HCT116 (cell line): ENCODE results near the gene MITD1. TPM values are rescaled to one million over a fixed set of nuclear protein-coding genes. Genes with fewer than 3 reads are reported as not detected.

Experiments used
- ATAC-seq: fragments of 200-7000 bp; cut with Tn5 transposase; 2 replicates; pipeline ENCODE4 v1.9.1; 2020; ENCODE audit warnings: mild to moderate bottlenecking, moderate library complexity
- BruUV-seq: library from RNA; stranded (reverse); fragments of 400-500 nt; replicated peaks from 2 replicates; lab custom pipeline; 2021; lab: Mats Ljungman, UMichigan
- CTCF ChIA-PET: fragments of 300-600 bp; sonication (Branson Sonifier 250); formaldehyde crosslinking; loops from one replicate; lab custom pipeline; 2021; ENCODE audit warnings: antibody characterized with exemption; lab: Charles Lee
- POLR2A ChIA-PET: fragments of 300-600, 350-600 bp; sonication (Branson Sonifier 250); formaldehyde crosslinking; loops from one replicate; lab custom pipeline; 2021; ENCODE audit warnings: antibody characterized with exemption; lab: Charles Lee
- RAD21 ChIA-PET, 2 experiments: fragments of 300-600 bp; sonication (Branson Sonifier 250); formaldehyde crosslinking; loops; one replicate each; lab custom pipeline; 2023; ENCODE audit warnings: low total read pairs in 2 of 2; ENCODE audit not compliant: uncharacterized antibody in 2 of 2, unreplicated experiment in 2 of 2, low non-redundant PET in 1 of 2; lab: Charles Lee
- DNase-seq: peaks from one replicate; pipeline ENCODE4 v3.0.0-alpha.2; 2010; ENCODE audit warnings: low read depth, low spot score
- H2AFZ ChIP-seq: fragments of 200-600 bp; shearing (Covaris generic), sonication (generic); 2 replicates; pipeline ENCODE4 v1.6.1; 2017; ENCODE audit warnings: low read depth, mixed run types, mixed read lengths, antibody characterized with exemption, low read length; ENCODE audit not compliant: poor library complexity, severe bottlenecking
- H3K27ac ChIP-seq: 2 replicates; pipeline ENCODE4 v1.5.1; 2012; ENCODE audit warnings: low read depth, low read length
- H3K27me3 ChIP-seq: fragments of 200-600 bp; sonication (generic); 2 replicates; pipeline ENCODE4 v1.6.1; 2016; ENCODE audit warnings: mixed run types, low read length, mixed read lengths; ENCODE audit not compliant: insufficient read depth
- H3K36me3 ChIP-seq, 2 experiments: fragments of 200-500 bp in 1 of 2; fragments of 200-600 bp in 1 of 2; sonication (Bioruptor generic) in 1 of 2; sonication (generic) in 1 of 2; 2 replicates each; pipeline versions ENCODE4 v1.5.1 to v1.6.1; 2014 to 2016; ENCODE audit warnings: low read length in 2 of 2, inconsistent platforms in 1 of 2, mixed read lengths in 1 of 2, mixed run types in 1 of 2; ENCODE audit not compliant: insufficient read depth in 2 of 2, control insufficient read depth in 1 of 2
- H3K4me1 ChIP-seq, 2 experiments: fragments of 200-600 bp in 1 of 2; sonication (generic) in 1 of 2; 2 replicates each; pipeline versions ENCODE4 v1.5.1 to v1.6.1; 2012 to 2017; ENCODE audit warnings: low read length in 2 of 2, inconsistent platforms in 1 of 2, mild to moderate bottlenecking in 1 of 2, mixed read lengths in 1 of 2, mixed run types in 1 of 2, moderate library complexity in 1 of 2; ENCODE audit not compliant: insufficient read depth in 2 of 2, control insufficient read depth in 1 of 2
- H3K4me2 ChIP-seq: fragments of 200-600 bp; sonication (generic); 2 replicates; pipeline ENCODE4 v1.6.1; 2017; ENCODE audit warnings: mixed run types, low read length, mixed read lengths
- H3K4me3 ChIP-seq, 2 experiments: fragments of 200-600 bp in 1 of 2; sonication (generic) in 1 of 2; replicated peaks in 1 of 2; 2 replicates each; pipeline ENCODE4 v1.5.1; 2011 to 2016; ENCODE audit warnings: low read length in 2 of 2, control low read depth in 1 of 2, low read depth in 1 of 2, mild to moderate bottlenecking in 1 of 2, mixed read lengths in 1 of 2, mixed run types in 1 of 2
- H3K79me2 ChIP-seq: fragments of 200-600 bp; sonication (generic); 2 replicates; pipeline ENCODE4 v1.6.1; 2017; ENCODE audit warnings: mild to moderate bottlenecking, mixed run types, low read length, moderate library complexity, mixed read lengths; ENCODE audit not compliant: insufficient read depth
- H3K9ac ChIP-seq: fragments of 200-600 bp; sonication (generic); 2 replicates; pipeline ENCODE4 v1.6.1; 2016; ENCODE audit warnings: low read length, mixed read lengths
- H3K9me2 ChIP-seq: fragments of 200-600 bp; sonication (generic), shearing (Covaris generic); 2 replicates; pipeline ENCODE4 v1.6.1; 2017; ENCODE audit warnings: mixed run types, mild to moderate bottlenecking, moderate library complexity; ENCODE audit not compliant: insufficient read depth
- H3K9me3 ChIP-seq, 2 experiments: fragments of 200-500 bp in 1 of 2; fragments of 200-600 bp in 1 of 2; sonication (Bioruptor generic) in 1 of 2; sonication (generic) in 1 of 2; 2 replicates each; pipeline ENCODE4 v1.6.1; 2014 to 2017; ENCODE audit warnings: low read length in 2 of 2, mixed read lengths in 2 of 2, inconsistent platforms in 1 of 2, low read depth in 1 of 2, mild to moderate bottlenecking in 1 of 2, mixed run types in 1 of 2, moderate library complexity in 1 of 2; ENCODE audit not compliant: control insufficient read depth in 1 of 2, insufficient read depth in 1 of 2
- H4K20me1 ChIP-seq: fragments of 200-600 bp; sonication (generic), shearing (Covaris generic); 2 replicates; pipeline ENCODE4 v1.6.1; 2017; ENCODE audit warnings: mixed run types, mild to moderate bottlenecking, moderate library complexity; ENCODE audit not compliant: insufficient read depth
- CBX3 ChIP-seq: IDR thresholded peaks from 2 replicates; pipeline ENCODE4 v1.6.1; 2012; ENCODE audit warnings: low read depth
- EGR1 ChIP-seq: IDR thresholded peaks from 2 replicates; pipeline ENCODE4 v1.6.1; 2012; ENCODE audit warnings: low read depth
- ELF1 ChIP-seq: IDR thresholded peaks from 2 replicates; pipeline ENCODE4 v1.6.1; 2012; ENCODE audit warnings: low read depth, borderline replicate concordance
- EZH2 ChIP-seq: fragments of 200-600 bp; sonication (generic); IDR thresholded peaks from 2 replicates; pipeline ENCODE4 v1.6.1; 2017; ENCODE audit warnings: antibody characterized with exemption, mixed run types
- FOSL1 ChIP-seq: IDR thresholded peaks from 2 replicates; pipeline ENCODE4 v1.6.1; 2012; ENCODE audit warnings: low read depth
- JUND ChIP-seq: IDR thresholded peaks from 2 replicates; pipeline ENCODE4 v1.6.1; 2012
- POLR2A ChIP-seq: IDR thresholded peaks from 2 replicates; pipeline ENCODE4 v1.7.0; 2011; ENCODE audit warnings: borderline replicate concordance; ENCODE audit not compliant: insufficient read depth, insufficient read length; ENCODE audit errors: extremely low read depth
- RAD21 ChIP-seq: IDR thresholded peaks from 2 replicates; pipeline ENCODE4 v1.6.1; 2012; ENCODE audit warnings: low read depth, mild to moderate bottlenecking
- SIN3A ChIP-seq: IDR thresholded peaks from 2 replicates; pipeline ENCODE4 v1.6.1; 2012; ENCODE audit warnings: low read depth
- TCF7L2 ChIP-seq: IDR thresholded peaks from 2 replicates; pipeline ENCODE4 v1.7.0; 2011; ENCODE audit warnings: borderline replicate concordance, inconsistent platforms; ENCODE audit not compliant: insufficient read depth, insufficient read length; ENCODE audit errors: extremely low read depth
- YY1 ChIP-seq: IDR thresholded peaks from 2 replicates; pipeline ENCODE4 v1.6.1; 2011; ENCODE audit warnings: low read length, low read depth, moderate library complexity, mild to moderate bottlenecking; ENCODE audit not compliant: insufficient replicate concordance; ENCODE audit errors: extremely low read depth
- ZFX ChIP-seq: fragments of 450-650 bp; IDR thresholded peaks from 2 replicates; pipeline ENCODE4 v1.6.1; 2017
- intact Hi-C: fragments of 100-400 bp; cut with micrococcal nuclease; formaldehyde crosslinking; loops from 2 replicates; pipeline ENCODE4 v1.10.0; 2022
- total RNA-seq: library from RNA; stranded (reverse); gene quantifications from one replicate; pipeline ENCODE4 v1.2.1, GENCODE V29; 2021; ENCODE audit not compliant: unreplicated experiment
- TF ChIP-seq, protein P1 (sequence below): IDR thresholded peaks from 2 replicates; pipeline ENCODE4 v1.6.1; 2012
- TF ChIP-seq, protein P2 (sequence below): IDR thresholded peaks from 2 replicates; pipeline ENCODE4 v1.6.1; 2011; ENCODE audit warnings: mild to moderate bottlenecking, low read length, moderate library complexity; ENCODE audit not compliant: insufficient replicate concordance; ENCODE audit errors: extremely low read depth

MITD1 gene
- total RNA-seq, 1 experiment from 2014 or later, result 20.7 TPM

DNA sequence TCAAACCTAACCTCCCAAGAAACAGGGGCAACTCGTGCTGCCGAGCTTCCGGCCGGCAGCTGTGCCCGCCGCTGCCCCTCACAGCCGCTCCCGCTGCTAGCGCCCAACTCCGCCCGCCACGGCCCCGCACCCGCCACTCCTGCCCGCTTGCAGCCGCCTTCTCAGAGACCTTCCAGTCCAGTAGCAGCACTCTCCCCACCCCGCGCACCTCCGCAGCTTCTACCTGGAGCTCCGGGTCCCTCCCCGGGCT lies 40.1 kb downstream of the MITD1 start:
- peak; percentile 50 for ATAC-seq
- no peaks in the 10 kb centered on the region for H3K27me3 ChIP-seq
- ChIA-PET CTCF (interaction anchor here (2.1 kb wide), 1 partner anchor 491 kb away, joined by 9 read pairs; no protein-coding TSS in a partner anchor), RAD21 (no interaction called here), POLR2A (interaction anchor here (1.4 to 2.2 kb wide), 4 partner anchors 14 to 196 kb away, joined by 5 to 9 read pairs (median 6); partner anchors contain the start of genes EIF5B, LIPT1, MITD1 and MRPL30)
- peak overlapping the region; percentile 87 for H3K27ac ChIP-seq
- peak overlapping the region; percentile 92 for H3K4me2 ChIP-seq
- H3K9me2 ChIP-seq, result no peaks in the 10 kb centered on the region
- peak overlapping the region; percentile 60 to 75 for H3K4me3 ChIP-seq
- peaks cover 10 to 27% of the 10 kb centered on the region in 2 experiments for H3K4me1 ChIP-seq
- H3K36me3 ChIP-seq, result no peaks in the 10 kb centered on the region
- intact Hi-C loops, result no loop called here
- H3K79me2 ChIP-seq, result no peaks in the 10 kb centered on the region
- TF ChIP-seq, protein P1, sequence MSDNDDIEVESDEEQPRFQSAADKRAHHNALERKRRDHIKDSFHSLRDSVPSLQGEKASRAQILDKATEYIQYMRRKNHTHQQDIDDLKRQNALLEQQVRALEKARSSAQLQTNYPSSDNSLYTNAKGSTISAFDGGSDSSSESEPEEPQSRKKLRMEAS, result peak; percentile 15; the same call in 1 of the 2 replicates
- TF ChIP-seq, protein P2, sequence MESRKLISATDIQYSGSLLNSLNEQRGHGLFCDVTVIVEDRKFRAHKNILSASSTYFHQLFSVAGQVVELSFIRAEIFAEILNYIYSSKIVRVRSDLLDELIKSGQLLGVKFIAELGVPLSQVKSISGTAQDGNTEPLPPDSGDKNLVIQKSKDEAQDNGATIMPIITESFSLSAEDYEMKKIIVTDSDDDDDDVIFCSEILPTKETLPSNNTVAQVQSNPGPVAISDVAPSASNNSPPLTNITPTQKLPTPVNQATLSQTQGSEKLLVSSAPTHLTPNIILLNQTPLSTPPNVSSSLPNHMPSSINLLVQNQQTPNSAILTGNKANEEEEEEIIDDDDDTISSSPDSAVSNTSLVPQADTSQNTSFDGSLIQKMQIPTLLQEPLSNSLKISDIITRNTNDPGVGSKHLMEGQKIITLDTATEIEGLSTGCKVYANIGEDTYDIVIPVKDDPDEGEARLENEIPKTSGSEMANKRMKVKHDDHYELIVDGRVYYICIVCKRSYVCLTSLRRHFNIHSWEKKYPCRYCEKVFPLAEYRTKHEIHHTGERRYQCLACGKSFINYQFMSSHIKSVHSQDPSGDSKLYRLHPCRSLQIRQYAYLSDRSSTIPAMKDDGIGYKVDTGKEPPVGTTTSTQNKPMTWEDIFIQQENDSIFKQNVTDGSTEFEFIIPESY, result no peak
- TF ChIP-seq EZH2 (no peak), ZFX (peak; percentile 22; the same call in 1 of the 2 replicates), POLR2A (no peak), RAD21 (no peak), FOSL1 (no peak), JUND (no peak), CBX3 (no peak), YY1 (no peak), TCF7L2 (no peak), SIN3A (peak; percentile 89; the same call in 1 of the 2 replicates), EGR1 (no peak), ELF1 (no peak)
- peak overlapping the region; percentile 56 for H2AFZ ChIP-seq
- no peaks in the 10 kb centered on the region for H3K9me3 ChIP-seq
- BruUV-seq, result no TSS peak
- H3K9ac ChIP-seq, result peak overlapping the region; percentile 71
- no peaks in the 10 kb centered on the region for H4K20me1 ChIP-seq
- DNase-seq, result peak; percentile 8
